HG03280 (cell line): ENCODE data around the gene KCNH1.

Source experiments
- ATAC-seq: cut with Tn5 transposase; IDR thresholded peaks from one replicate; pipeline ENCODE4 v1.9.1; 2021; ENCODE audit warnings: mild to moderate bottlenecking, moderate library complexity; ENCODE audit not compliant: unreplicated experiment

Gene KCNH1

GRCh38 chr1:210730023-210730422 is 403.9 kb downstream of the KCNH1 start:
- ATAC-seq, result no peak

- ATAC-seq, result no peak
These were observed 405.4 kb downstream of the KCNH1 start for GRCh38 chr1:210728437-210729149.

DNA sequence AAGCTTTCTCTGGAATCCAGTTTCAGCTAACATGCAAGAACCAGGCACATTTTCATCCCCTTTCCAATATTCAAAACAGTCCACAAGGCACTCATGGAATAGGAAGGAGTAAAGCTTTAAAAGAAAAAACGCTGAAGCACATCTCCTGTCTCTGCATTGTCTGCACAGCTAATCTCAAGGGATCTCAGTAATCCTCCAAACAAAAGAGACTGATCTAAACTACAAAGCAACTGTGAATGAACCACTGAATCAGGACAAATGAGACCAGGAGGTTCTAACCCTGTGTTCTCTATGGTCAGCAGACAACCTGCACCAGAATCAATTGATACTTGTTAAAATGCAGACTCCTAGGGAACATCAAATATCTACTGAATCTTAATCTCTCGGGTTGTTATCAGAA is 406.2 kb downstream of the KCNH1 start:
- no peak for ATAC-seq

DNA sequence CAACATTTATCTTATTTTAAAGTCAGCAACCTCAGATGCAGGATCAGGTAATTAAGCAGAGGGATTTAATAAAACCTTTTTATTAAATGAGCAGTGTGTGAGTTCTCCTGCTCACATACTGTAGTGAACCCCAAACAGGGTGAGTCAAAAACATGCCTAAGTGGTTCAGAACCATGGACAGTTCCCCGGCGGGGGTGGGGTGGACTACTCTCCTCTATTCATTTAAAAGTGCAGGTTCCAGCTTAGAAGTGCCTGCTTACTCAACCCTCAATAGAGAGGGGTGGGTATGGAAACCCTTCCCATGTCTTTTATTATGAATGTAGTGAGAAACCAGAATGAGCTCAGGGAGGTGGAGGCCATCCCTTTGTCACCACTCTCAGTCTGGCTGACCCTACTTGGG is 407.3 kb downstream of the KCNH1 start:
- no peak for ATAC-seq

- ATAC-seq, result no peak
These were observed 409.2 kb downstream of the KCNH1 start for GRCh38 chr1:210724768-210725167.

DNA sequence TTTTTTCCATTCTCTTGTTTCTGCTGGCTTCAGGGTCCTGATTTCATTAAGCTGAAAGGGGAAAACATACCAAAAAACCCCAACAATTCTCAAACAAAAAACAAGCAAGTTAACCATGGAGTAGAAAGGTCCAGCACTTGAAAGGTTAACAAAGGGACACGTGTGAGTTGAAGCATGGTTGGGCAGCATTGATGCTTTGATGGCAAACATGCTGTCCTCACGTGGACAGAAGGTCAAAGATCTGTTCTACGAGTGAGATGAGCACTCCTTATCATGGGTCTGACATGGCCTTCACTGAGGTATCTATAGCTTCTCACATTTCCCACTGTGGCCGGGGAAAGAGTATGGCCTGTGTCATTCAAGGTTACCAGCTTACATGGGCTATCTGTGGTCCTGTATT is 410.3 kb downstream of the KCNH1 start:
- no peak for ATAC-seq

DNA sequence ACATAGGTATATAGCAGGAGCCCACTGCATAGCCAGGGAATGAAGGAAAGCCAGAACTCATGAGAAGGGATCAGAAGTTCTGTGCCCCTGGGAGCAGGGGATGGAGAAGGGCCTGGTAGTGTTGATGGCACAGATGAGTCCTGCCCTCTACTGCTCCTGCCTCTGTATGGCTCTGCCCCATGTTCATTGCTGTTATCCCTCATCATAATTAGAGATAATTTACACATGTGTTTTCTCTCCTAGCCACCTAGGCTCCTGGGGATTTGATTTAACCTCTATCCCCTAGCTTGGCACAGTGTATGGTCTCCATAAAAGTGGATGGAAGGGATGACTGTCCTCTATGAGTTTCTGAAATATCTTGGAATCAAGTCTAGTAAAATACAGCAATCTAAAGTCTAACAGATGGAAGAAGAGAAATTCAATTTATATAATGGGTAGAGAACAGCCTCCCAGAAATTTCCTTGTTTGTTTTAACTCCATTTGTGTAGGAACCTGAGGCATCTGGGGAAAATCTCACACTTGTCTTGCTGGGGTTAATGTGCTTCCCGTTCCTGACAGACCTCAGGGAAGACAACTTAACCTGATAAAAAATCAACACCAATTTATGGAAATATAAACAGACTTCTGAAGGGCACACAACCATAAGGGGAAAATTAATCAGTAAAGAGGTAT is 411.4 kb downstream of the KCNH1 start:
- no peak for ATAC-seq

DNA sequence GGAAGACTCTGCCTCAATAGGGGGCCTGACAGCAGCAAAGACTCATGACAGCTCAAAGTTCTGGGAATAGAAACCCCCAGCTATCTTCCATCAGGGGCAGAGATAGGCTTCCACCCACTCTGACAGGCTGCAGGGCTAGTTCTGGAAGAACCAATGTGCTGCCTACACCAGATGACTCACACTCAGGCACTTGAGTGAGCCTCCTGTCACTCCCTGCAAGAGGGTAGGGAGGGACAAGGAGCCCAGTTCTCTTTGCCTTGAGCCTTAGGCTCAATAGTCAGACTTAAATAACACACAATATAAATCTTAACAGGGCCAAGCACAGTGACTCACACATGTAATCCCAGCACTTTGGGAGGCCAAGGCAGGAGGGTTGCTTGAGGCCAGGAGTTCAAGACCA is 418.9 kb downstream of the KCNH1 start:
- ATAC-seq, result no peak

GRCh38 chr1:210711825-210712612 is 421.9 kb downstream of the KCNH1 start:
- ATAC-seq, result no peak

GRCh38 chr1:210709701-210710100 is 424.2 kb downstream of the KCNH1 start:
- no peak for ATAC-seq

GRCh38 chr1:210707300-210708240 is 426.4 kb downstream of the KCNH1 start:
- ATAC-seq, result no peak

GRCh38 chr1:210706246-210706645 is 427.7 kb downstream of the KCNH1 start:
- ATAC-seq, result no peak

DNA sequence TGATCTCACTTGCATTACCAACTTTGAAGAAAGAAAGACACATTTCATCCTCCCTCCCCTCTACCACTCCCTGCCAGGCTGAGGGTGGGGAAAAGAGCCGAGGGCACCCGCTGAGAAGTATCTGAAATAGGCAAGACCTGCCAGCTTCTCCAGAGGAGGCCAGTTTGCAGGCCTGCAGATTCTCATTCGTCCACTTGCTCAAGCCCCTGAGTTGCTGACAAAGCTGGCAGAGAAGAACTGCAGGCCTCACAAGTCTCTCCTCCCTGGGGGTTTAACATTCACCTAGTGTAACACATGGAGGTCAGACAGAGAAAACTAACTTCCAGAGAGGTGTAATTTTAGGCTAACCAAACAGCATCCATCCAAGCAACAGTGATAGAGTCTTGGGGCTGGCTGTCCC is 428.9 kb downstream of the KCNH1 start:
- no peak for ATAC-seq

GRCh38 chr1:210703593-210703992 is 430.4 kb downstream of the KCNH1 start:
- no peak for ATAC-seq

DNA sequence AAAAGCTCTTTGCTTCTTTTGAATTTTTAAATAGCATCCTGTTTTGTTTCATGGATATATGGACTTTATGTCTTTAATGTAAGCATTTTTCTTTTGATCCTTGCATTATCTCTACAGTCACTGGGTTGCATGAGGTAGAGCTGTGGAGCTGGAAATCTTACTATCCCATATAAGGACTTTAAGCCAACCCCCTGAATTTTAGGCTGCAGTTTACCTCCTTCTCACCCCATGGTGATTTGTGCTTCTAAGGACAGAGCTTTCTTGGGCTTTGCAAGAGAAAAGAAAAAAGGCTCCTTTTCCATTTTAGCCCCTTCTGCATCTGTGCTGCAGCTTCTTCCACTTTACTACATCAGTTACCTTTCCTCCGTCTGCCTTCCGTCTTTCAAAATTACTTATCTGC is 431.4 kb downstream of the KCNH1 start:
- ATAC-seq, result no peak

DNA sequence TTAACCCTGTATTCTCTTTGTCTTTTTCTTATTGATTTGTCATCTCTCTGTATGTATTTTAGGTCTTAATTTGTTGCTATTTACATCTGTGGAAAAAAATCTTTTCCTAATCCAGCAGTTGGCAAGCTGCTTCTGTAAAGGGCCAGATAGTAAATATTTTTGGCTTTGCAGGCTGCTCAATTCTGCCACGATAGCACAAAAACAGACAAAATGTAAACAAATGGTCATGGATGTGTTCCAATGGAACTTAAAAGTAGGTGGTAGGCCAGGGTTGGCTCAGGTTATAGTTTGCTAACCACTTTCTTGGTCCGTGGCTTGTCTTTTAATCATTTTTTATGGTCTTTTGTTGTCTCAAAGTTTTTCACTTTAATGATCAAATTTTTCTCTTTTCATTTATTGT is 433.4 kb downstream of the KCNH1 start:
- no peak for ATAC-seq

GRCh38 chr1:210700083-210700482 is 433.9 kb downstream of the KCNH1 start:
- no peak for ATAC-seq

DNA sequence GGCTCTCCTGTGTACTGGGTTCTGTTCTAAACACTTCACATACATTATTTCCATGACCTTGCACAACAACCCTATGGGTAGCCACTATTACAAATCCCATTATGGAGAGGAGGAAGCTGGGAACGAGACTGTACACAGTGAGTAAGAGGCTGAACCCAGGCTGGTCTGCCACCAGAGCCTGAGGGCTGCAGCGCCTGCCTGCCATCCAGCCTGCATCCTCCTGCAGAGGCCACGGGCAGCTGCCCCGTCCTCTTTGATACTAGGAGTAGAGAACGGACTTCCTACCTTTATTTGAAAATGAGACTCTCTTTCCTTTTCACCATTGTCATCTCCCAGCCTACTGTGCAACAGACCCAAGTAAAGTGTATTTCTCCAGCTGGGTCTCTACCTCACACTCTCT is 435.3 kb downstream of the KCNH1 start:
- no peak for ATAC-seq

DNA sequence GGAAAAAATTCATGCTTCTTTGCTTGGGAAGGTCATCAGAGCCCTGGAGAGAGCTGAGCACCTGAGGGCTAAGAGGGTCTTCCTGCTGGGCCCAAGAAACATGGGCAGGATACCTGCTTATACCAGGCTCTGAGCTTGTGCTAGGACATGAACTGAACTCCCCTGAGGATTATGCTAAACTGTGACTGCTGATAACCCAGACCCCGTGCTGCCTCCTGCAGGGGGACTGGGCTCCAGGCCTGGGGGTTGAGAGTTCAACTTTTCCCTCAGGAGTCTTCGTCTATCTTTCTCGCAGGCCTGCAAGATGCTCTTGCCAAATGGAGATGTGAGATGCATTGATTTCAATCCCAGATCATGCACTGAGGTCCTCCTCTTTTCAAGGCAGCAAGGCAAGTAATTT is 436.8 kb downstream of the KCNH1 start:
- no peak for ATAC-seq

DNA sequence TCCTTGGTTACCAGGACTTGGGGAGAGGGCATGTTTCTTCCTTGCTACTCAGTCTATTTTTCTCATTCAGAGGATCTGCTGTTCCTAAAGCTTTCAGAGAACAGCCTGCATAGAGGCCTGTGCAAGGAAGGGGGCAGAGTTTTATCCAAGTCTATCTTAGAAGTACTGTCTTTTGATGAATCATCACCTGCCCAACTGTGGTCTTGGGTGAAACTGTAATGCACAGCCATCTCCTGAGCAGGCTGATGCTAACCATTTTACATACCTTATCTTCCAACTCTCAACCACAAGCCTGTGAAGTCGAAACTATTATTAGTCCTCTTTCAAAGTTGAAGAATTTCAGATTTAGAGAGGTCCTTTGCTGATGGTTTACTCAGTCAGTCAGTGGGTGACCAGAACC is 437.2 kb downstream of the KCNH1 start:
- ATAC-seq, result peak; percentile 92

DNA sequence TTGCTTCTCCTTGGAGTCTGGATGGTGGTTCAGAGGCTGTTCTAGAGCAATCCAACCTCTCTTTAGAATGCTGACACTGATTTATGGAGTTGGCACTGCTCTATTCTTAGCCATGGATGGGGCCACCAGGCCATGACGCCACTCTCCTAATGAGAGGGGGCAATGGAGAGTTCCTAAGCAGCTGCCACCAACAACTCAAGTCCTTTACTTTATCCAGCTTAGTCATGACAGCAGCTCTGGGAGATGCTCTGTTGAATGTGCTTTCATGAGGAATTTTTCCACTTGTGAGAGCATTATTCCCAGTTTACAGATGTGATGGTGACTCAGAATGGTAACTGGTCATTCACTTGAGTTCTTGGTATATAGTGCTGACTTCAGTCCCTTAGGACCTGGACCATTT is 438.9 kb downstream of the KCNH1 start:
- no peak for ATAC-seq
